Measurements from ENCODE around the gene ZC3H12D. TPM values are rescaled to one million over a fixed set of nuclear protein-coding genes. Genes with fewer than 3 reads are reported as not detected.
A peak's percentile ranks its signal among the peaks of the same experiment; 100 is the strongest.
"Not testable (repeated sequence)": the region's sequence is repeated elsewhere in the genome, so short reads cannot be mapped to it uniquely, and the experiment has no call there.

Gene ZC3H12D
- total and polyA plus RNA-seq, 2 donors (not counting 1 experiment from before 2014, with no cell fraction given) = 63.1 to 190 TPM

- CTCF ChIA-PET = interaction anchor here (1.2 to 3.3 kb wide), 3 partner anchors 13 to 255 kb away, joined by 3 to 14 read pairs (median 11); no protein-coding TSS in a partner anchor
- no peak for DNase-seq
- H3K9me3 Mint-ChIP-seq (ENCODE audit: insufficient read depth) = no peaks in the 10 kb centered on the region
These were observed 39.7 kb downstream of the ZC3H12D start for GRCh38 chr6:149445095-149445466.

GRCh38 chr6:149444360-149445094 is 40.3 kb downstream of the ZC3H12D start:
- H3K36me3 ChIP-seq (replicated peaks in 1 of 2; ENCODE audit: control extremely low read depth in 1 of 2, control insufficient read depth in 1 of 2, extremely low read depth in 1 of 2, insufficient read depth in 2 of 2, low read length in 1 of 2) = peaks cover 0 to 15% of the 10 kb centered on the region in 2 experiments
- DNase-seq; H3K4me1 ChIP-seq (ENCODE audit: control insufficient read depth in 2 of 2, insufficient read depth in 2 of 2, low read length in 2 of 2); H4K20me1 ChIP-seq (ENCODE audit: control insufficient read depth, insufficient read depth, low read length, poor library complexity, severe bottlenecking); H3K4me3 ChIP-seq (ENCODE audit: control extremely low read depth in 1 of 5, extremely low read depth in 1 of 5, insufficient read depth in 1 of 5, low read depth in 2 of 5, low read length in 4 of 5); H3K4me3 Mint-ChIP-seq; ATAC-seq (ENCODE audit: low read depth); H3K4me2 ChIP-seq (replicated peaks; ENCODE audit: low read depth, low read length, poor library complexity, severe bottlenecking); H3K9ac ChIP-seq (ENCODE audit: low read length); H3K27ac ChIP-seq (ENCODE audit: low read length in 2 of 2); H3K27me3 ChIP-seq (replicated peaks in 1 of 4; ENCODE audit: control extremely low read depth in 1 of 4, control insufficient read depth in 3 of 4, insufficient read depth in 4 of 4, low read length in 3 of 4); H2AFZ ChIP-seq (ENCODE audit: insufficient read depth, low read depth, low read length, poor library complexity, severe bottlenecking); H3K27me3 Mint-ChIP-seq; H3K9me3 ChIP-seq (ENCODE audit: control extremely low read depth in 1 of 3, control insufficient read depth in 2 of 3, insufficient read depth in 1 of 3, low read length in 2 of 3); H3K9me3 Mint-ChIP-seq (ENCODE audit: insufficient read depth); intact Hi-C loops (cut with micrococcal nuclease); H3K79me2 ChIP-seq (ENCODE audit: control insufficient read depth, insufficient read depth, low read length): not testable (repeated sequence)
- WGBS (ENCODE audit: insufficient coverage) = 100% methylated on average over 1 of the region's 3 CpGs
- Mint-ChIP-seq H3K27ac (peak overlapping the region; percentile 65), H3K4me1 (peaks cover 10% of the 10 kb centered on the region)
- ChIA-PET CTCF (interaction anchor here (1.8 to 3.3 kb wide), 2 partner anchors 13 to 72 kb away, joined by 11 to 14 read pairs; no protein-coding TSS in a partner anchor), POLR2A (interaction anchor here (1.2 kb wide), 1 partner anchor 13 kb away, joined by 3 read pairs; no protein-coding TSS in a partner anchor)

More at GRCh38 chr6:149445095-149445466, 39.7 kb downstream of the ZC3H12D start:
- no peak overlapping the region for H3K4me3 ChIP-seq (ENCODE audit: control extremely low read depth in 1 of 5, extremely low read depth in 1 of 5, insufficient read depth in 1 of 5, low read depth in 2 of 5, low read length in 4 of 5)
- H3K27ac ChIP-seq (ENCODE audit: low read length in 2 of 2) = no peak overlapping the region
- H3K36me3 ChIP-seq (replicated peaks in 1 of 2; ENCODE audit: control extremely low read depth in 1 of 2, control insufficient read depth in 1 of 2, extremely low read depth in 1 of 2, insufficient read depth in 2 of 2, low read length in 1 of 2) = peaks cover 0 to 21% of the 10 kb centered on the region in 2 experiments
- Mint-ChIP-seq H3K27me3 (no peaks in the 10 kb centered on the region), H3K27ac (peak overlapping the region; percentile 50), H3K4me1 (peaks cover 12% of the 10 kb centered on the region), H3K4me3 (no peak overlapping the region)
- POLR2A ChIA-PET = interaction anchor here (1.2 kb wide), 1 partner anchor 13 kb away, joined by 3 read pairs; no protein-coding TSS in a partner anchor
- no peak overlapping the region for H3K4me2 ChIP-seq (replicated peaks; ENCODE audit: low read depth, low read length, poor library complexity, severe bottlenecking)
- no peaks in the 10 kb centered on the region for H3K27me3 ChIP-seq (replicated peaks in 1 of 4; ENCODE audit: control extremely low read depth in 1 of 4, control insufficient read depth in 3 of 4, insufficient read depth in 4 of 4, low read length in 3 of 4)
- no peak for TF ChIP-seq EZH2 (IDR thresholded peaks at IDR 0.05; ENCODE audit: borderline replicate concordance, insufficient read depth, low read depth, low read length, poor library complexity, severe bottlenecking)
- TF ChIP-seq, protein P1, sequence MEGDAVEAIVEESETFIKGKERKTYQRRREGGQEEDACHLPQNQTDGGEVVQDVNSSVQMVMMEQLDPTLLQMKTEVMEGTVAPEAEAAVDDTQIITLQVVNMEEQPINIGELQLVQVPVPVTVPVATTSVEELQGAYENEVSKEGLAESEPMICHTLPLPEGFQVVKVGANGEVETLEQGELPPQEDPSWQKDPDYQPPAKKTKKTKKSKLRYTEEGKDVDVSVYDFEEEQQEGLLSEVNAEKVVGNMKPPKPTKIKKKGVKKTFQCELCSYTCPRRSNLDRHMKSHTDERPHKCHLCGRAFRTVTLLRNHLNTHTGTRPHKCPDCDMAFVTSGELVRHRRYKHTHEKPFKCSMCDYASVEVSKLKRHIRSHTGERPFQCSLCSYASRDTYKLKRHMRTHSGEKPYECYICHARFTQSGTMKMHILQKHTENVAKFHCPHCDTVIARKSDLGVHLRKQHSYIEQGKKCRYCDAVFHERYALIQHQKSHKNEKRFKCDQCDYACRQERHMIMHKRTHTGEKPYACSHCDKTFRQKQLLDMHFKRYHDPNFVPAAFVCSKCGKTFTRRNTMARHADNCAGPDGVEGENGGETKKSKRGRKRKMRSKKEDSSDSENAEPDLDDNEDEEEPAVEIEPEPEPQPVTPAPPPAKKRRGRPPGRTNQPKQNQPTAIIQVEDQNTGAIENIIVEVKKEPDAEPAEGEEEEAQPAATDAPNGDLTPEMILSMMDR (IDR thresholded peaks at IDR 0.05) = no peak
- H4K20me1 ChIP-seq (ENCODE audit: control insufficient read depth, insufficient read depth, low read length, poor library complexity, severe bottlenecking) = peaks cover 9% of the 10 kb centered on the region
- peak; percentile 10 for ATAC-seq (ENCODE audit: low read depth)
- WGBS (ENCODE audit: insufficient coverage) = 79% methylated on average over 4 of the region's 6 CpGs
- no peak overlapping the region for H2AFZ ChIP-seq (ENCODE audit: insufficient read depth, low read depth, low read length, poor library complexity, severe bottlenecking)
- H3K9me3 ChIP-seq (ENCODE audit: control extremely low read depth in 1 of 3, control insufficient read depth in 2 of 3, insufficient read depth in 1 of 3, low read length in 2 of 3) = peaks cover 0 to 5% (median 0%) of the 10 kb centered on the region in 3 donors
- no peaks in the 10 kb centered on the region for H3K4me1 ChIP-seq (ENCODE audit: control insufficient read depth in 2 of 2, insufficient read depth in 2 of 2, low read length in 2 of 2)
- no peak overlapping the region for H3K9ac ChIP-seq (ENCODE audit: low read length)
- H3K79me2 ChIP-seq (ENCODE audit: control insufficient read depth, insufficient read depth, low read length) = peaks cover 7% of the 10 kb centered on the region
- intact Hi-C loops (cut with micrococcal nuclease) = no loop called here

All from B cell (primary cell).